Measurements from ENCODE around the gene BAZ1B.
"Not testable (repeated sequence)": the region's sequence is repeated elsewhere in the genome, so short reads cannot be mapped to it uniquely, and the experiment has no call there.

GRCh38 chr7:73410541-73411131, 111.5 kb downstream of the BAZ1B start:
- TF ChIP-seq, protein P1, sequence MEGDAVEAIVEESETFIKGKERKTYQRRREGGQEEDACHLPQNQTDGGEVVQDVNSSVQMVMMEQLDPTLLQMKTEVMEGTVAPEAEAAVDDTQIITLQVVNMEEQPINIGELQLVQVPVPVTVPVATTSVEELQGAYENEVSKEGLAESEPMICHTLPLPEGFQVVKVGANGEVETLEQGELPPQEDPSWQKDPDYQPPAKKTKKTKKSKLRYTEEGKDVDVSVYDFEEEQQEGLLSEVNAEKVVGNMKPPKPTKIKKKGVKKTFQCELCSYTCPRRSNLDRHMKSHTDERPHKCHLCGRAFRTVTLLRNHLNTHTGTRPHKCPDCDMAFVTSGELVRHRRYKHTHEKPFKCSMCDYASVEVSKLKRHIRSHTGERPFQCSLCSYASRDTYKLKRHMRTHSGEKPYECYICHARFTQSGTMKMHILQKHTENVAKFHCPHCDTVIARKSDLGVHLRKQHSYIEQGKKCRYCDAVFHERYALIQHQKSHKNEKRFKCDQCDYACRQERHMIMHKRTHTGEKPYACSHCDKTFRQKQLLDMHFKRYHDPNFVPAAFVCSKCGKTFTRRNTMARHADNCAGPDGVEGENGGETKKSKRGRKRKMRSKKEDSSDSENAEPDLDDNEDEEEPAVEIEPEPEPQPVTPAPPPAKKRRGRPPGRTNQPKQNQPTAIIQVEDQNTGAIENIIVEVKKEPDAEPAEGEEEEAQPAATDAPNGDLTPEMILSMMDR (IDR thresholded peaks at IDR 0.05), result not testable (repeated sequence)
- not testable (repeated sequence) for TF ChIP-seq POLR2A (IDR thresholded peaks at IDR 0.05)

All from body of pancreas (tissue), 4 donors.